Panc1 (cell line): ENCODE results near the gene ERC2. TPM values are rescaled to one million over a fixed set of nuclear protein-coding genes. Genes with fewer than 3 reads are reported as not detected.
"Not testable (repeated sequence)": the region's sequence is repeated elsewhere in the genome, so short reads cannot be mapped to it uniquely, and the experiment has no call there.

Experiments used
- ATAC-seq: fragments of 200-7000 bp; cut with Tn5 transposase; 2 replicates; pipeline ENCODE4 v1.9.1; 2020; ENCODE audit warnings: mild to moderate bottlenecking, moderate library complexity
- BruUV-seq: library from RNA; stranded (reverse); fragments of 400-500 nt; replicated peaks from 2 replicates; lab custom pipeline; 2021; lab: Mats Ljungman, UMichigan
- CTCF ChIA-PET: fragments of 300-600 bp; sonication (Branson Sonifier 250); formaldehyde crosslinking; loops from one replicate; lab custom pipeline; 2022; ENCODE audit warnings: antibody characterized with exemption; lab: Charles Lee
- POLR2A ChIA-PET: fragments of 300-600 bp; sonication (Branson Sonifier 250); formaldehyde crosslinking; loops from one replicate; lab custom pipeline; 2022; ENCODE audit warnings: antibody characterized with exemption; lab: Charles Lee
- DNase-seq: peaks from one replicate; pipeline ENCODE4 v3.0.0-alpha.2; 2010; ENCODE audit warnings: low read depth, low spot score
- H3K27ac ChIP-seq: 2 replicates; pipeline ENCODE4 v1.5.1; 2011; ENCODE audit warnings: mild to moderate bottlenecking, low read length, inconsistent platforms
- H3K27me3 ChIP-seq: fragments of 200-500 bp; sonication (Bioruptor generic); 2 replicates; pipeline ENCODE4 v1.6.0; 2014; ENCODE audit warnings: low read length, inconsistent platforms; ENCODE audit not compliant: control insufficient read depth, insufficient read depth
- H3K36me3 ChIP-seq: fragments of 200-500 bp; sonication (Bioruptor generic); 2 replicates; pipeline ENCODE4 v1.5.1; 2014; ENCODE audit warnings: inconsistent platforms, mild to moderate bottlenecking, low read length, moderate library complexity; ENCODE audit not compliant: control insufficient read depth, insufficient read depth
- H3K4me1 ChIP-seq: 2 replicates; pipeline ENCODE4 v1.5.1; 2011; ENCODE audit warnings: inconsistent platforms, mild to moderate bottlenecking, low read length, moderate library complexity; ENCODE audit not compliant: control insufficient read depth, insufficient read depth
- H3K4me3 ChIP-seq, 2 experiments: 2 replicates each; pipeline ENCODE4 v1.5.1; 2011 to 2012; ENCODE audit warnings: low read depth in 2 of 2, low read length in 2 of 2, mild to moderate bottlenecking in 2 of 2, inconsistent platforms in 1 of 2, moderate library complexity in 1 of 2
- H3K9me3 ChIP-seq: fragments of 200-500 bp; sonication (Bioruptor generic); 2 replicates; pipeline ENCODE4 v1.5.1; 2014; ENCODE audit warnings: low read depth, mild to moderate bottlenecking, inconsistent platforms, low read length, moderate library complexity; ENCODE audit not compliant: control insufficient read depth, insufficient read depth
- POLR2AphosphoS5 ChIP-seq: IDR thresholded peaks from 2 replicates; pipeline ENCODE4 v1.6.1; 2012; ENCODE audit warnings: mild to moderate bottlenecking, low read depth, low read length, moderate library complexity
- SIN3A ChIP-seq: IDR thresholded peaks from 2 replicates; pipeline ENCODE4 v1.6.1; 2012; ENCODE audit warnings: low read depth, mild to moderate bottlenecking, low read length, moderate library complexity, borderline replicate concordance; ENCODE audit not compliant: insufficient read depth
- TCF7L2 ChIP-seq: IDR thresholded peaks from 2 replicates; pipeline ENCODE4 v1.6.1; 2011; ENCODE audit warnings: mild to moderate bottlenecking, low read depth, low read length, inconsistent platforms
- in situ Hi-C: cut with HindIII; loops from 2 replicates; pipeline ENCODE4 v1.10.0; 2016; ENCODE audit warnings: low sequenced_read_pairs, low pct_unique_long_range_greater_than_20kb
- intact Hi-C: fragments of 100-400 bp; cut with micrococcal nuclease; formaldehyde crosslinking; loops from one replicate; pipeline ENCODE4 v1.10.0; 2022; ENCODE audit not compliant: unreplicated experiment
- total RNA-seq: library from RNA; stranded (reverse); gene quantifications from one replicate; pipeline ENCODE4 v1.2.1, GENCODE V29; 2021; ENCODE audit not compliant: unreplicated experiment
- TF ChIP-seq, protein P1 (sequence below): fragments of 450-650 bp; IDR thresholded peaks from 2 replicates; pipeline ENCODE4 v1.5.1; 2017; ENCODE audit warnings: mild to moderate bottlenecking
- TF ChIP-seq, protein P2 (sequence below), 2 experiments: IDR thresholded peaks; 2 replicates each; pipeline ENCODE4 v1.6.1; 2011 to 2012; ENCODE audit warnings: low read depth in 2 of 2, control low read depth in 1 of 2, low read length in 1 of 2, mild to moderate bottlenecking in 1 of 2, moderate library complexity in 1 of 2; ENCODE audit not compliant: insufficient read depth in 1 of 2

ERC2 gene
- total RNA-seq, 1 experiment from 2014 or later = 0.33 TPM

DNA sequence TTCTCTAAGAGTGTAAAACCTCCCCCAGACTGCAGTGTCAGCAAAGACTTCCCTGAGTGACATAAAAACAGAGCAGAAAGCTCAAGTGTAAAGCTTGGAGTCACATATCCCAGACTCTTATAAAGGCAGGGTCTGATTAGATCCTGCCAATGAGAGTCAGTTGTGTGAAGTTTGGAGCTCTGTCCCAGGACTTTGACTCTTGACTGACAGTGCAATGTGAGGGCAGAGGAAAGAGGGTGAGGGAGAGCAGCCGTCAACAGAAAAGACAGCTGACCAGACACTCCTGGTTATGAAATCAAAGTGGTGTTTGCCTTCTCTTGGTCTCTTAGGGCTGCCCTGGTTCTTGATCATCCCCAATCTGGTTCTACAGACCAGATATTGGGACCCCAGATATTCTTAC, 393.2 kb downstream of the ERC2 start:
- in situ Hi-C loops (no loop called here), intact Hi-C loops (no loop called here)
- ATAC-seq (no peak), DNase-seq (no peak)
- no peak overlapping the region for H3K4me3 ChIP-seq
- H3K27me3 ChIP-seq = no peaks in the 10 kb centered on the region
- CTCF ChIA-PET = no interaction called here
- H3K27ac ChIP-seq = no peak overlapping the region
- POLR2A ChIA-PET = no interaction called here
- H3K9me3 ChIP-seq = no peaks in the 10 kb centered on the region
- H3K36me3 ChIP-seq = no peaks in the 10 kb centered on the region
- no TSS peak for BruUV-seq
- no peaks in the 10 kb centered on the region for H3K4me1 ChIP-seq
- TF ChIP-seq POLR2AphosphoS5 (no peak), TCF7L2 (no peak), SIN3A (no peak)
- TF ChIP-seq, protein P1, sequence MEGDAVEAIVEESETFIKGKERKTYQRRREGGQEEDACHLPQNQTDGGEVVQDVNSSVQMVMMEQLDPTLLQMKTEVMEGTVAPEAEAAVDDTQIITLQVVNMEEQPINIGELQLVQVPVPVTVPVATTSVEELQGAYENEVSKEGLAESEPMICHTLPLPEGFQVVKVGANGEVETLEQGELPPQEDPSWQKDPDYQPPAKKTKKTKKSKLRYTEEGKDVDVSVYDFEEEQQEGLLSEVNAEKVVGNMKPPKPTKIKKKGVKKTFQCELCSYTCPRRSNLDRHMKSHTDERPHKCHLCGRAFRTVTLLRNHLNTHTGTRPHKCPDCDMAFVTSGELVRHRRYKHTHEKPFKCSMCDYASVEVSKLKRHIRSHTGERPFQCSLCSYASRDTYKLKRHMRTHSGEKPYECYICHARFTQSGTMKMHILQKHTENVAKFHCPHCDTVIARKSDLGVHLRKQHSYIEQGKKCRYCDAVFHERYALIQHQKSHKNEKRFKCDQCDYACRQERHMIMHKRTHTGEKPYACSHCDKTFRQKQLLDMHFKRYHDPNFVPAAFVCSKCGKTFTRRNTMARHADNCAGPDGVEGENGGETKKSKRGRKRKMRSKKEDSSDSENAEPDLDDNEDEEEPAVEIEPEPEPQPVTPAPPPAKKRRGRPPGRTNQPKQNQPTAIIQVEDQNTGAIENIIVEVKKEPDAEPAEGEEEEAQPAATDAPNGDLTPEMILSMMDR = no peak
- TF ChIP-seq, protein P2, sequence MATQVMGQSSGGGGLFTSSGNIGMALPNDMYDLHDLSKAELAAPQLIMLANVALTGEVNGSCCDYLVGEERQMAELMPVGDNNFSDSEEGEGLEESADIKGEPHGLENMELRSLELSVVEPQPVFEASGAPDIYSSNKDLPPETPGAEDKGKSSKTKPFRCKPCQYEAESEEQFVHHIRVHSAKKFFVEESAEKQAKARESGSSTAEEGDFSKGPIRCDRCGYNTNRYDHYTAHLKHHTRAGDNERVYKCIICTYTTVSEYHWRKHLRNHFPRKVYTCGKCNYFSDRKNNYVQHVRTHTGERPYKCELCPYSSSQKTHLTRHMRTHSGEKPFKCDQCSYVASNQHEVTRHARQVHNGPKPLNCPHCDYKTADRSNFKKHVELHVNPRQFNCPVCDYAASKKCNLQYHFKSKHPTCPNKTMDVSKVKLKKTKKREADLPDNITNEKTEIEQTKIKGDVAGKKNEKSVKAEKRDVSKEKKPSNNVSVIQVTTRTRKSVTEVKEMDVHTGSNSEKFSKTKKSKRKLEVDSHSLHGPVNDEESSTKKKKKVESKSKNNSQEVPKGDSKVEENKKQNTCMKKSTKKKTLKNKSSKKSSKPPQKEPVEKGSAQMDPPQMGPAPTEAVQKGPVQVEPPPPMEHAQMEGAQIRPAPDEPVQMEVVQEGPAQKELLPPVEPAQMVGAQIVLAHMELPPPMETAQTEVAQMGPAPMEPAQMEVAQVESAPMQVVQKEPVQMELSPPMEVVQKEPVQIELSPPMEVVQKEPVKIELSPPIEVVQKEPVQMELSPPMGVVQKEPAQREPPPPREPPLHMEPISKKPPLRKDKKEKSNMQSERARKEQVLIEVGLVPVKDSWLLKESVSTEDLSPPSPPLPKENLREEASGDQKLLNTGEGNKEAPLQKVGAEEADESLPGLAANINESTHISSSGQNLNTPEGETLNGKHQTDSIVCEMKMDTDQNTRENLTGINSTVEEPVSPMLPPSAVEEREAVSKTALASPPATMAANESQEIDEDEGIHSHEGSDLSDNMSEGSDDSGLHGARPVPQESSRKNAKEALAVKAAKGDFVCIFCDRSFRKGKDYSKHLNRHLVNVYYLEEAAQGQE (IDR thresholded peaks at IDR 0.05; ENCODE audit: insufficient read depth in 1 of 2, low read depth in 2 of 2, low read length in 1 of 2) = no peak

- ChIA-PET CTCF (no interaction called here), POLR2A (no interaction called here)
- BruUV-seq = no TSS peak
- ATAC-seq = no peak
- Histone ChIP-seq H3K36me3 (no peaks in the 10 kb centered on the region), H3K27me3 (no peaks in the 10 kb centered on the region), H3K27ac (no peak overlapping the region), H3K4me3 (no peak overlapping the region), H3K4me1 (no peaks in the 10 kb centered on the region), H3K9me3 (no peaks in the 10 kb centered on the region)
- TF ChIP-seq, protein P1 = no peak
- TF ChIP-seq TCF7L2 (no peak), SIN3A (no peak), POLR2AphosphoS5 (no peak)
- TF ChIP-seq, protein P2 (IDR thresholded peaks at IDR 0.05; ENCODE audit: insufficient read depth in 1 of 2, low read depth in 2 of 2, low read length in 1 of 2) = no peak
- DNase-seq = no peak
- intact Hi-C loops (no loop called here), in situ Hi-C loops (no loop called here)
Measured at GRCh38 chr3:56069766-56070165, 398.5 kb downstream of the ERC2 start.

DNA sequence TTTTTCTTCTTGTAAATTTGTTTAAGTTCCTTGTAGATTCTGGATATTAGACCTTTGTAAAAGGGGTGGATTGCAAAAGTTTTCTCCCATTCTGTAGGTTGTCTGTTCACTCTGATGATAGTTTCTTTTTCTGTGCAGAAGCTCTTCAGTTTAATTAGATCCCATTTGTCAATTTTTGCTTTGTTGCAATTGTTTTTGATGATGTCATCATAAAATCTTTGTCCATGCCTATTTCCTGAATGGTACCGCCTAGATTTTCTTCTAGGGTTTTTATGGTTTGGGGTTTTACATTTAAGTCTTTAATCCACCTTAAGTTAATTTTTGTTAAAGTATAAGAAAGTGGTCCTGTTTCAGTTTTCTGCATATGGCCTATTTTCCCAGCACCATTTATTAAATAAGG, 401.9 kb downstream of the ERC2 start:
- CTCF ChIA-PET, H3K4me1 ChIP-seq, BruUV-seq, H3K27ac ChIP-seq, H3K9me3 ChIP-seq, intact Hi-C loops, DNase-seq, POLR2A ChIA-PET, H3K27me3 ChIP-seq, in situ Hi-C loops, ATAC-seq, H3K36me3 ChIP-seq, H3K4me3 ChIP-seq: not testable (repeated sequence)
